Stimulated activated CD4-positive, alpha-beta T cell treated with anti-CD3 and anti-CD28 coated beads, Interleukin-2, amount 100 ng/mL, for 4 hours (primary cell): ENCODE data around the gene DSC1.
"Not testable (repeated sequence)": the region's sequence is repeated elsewhere in the genome, so short reads cannot be mapped to it uniquely, and the experiment has no call there.

Source experiments
- DNase-seq: peaks from one replicate; pipeline ENCODE4 v3.0.0-alpha.2; 2020; ENCODE audit warnings: low read depth

DSC1 gene

DNA sequence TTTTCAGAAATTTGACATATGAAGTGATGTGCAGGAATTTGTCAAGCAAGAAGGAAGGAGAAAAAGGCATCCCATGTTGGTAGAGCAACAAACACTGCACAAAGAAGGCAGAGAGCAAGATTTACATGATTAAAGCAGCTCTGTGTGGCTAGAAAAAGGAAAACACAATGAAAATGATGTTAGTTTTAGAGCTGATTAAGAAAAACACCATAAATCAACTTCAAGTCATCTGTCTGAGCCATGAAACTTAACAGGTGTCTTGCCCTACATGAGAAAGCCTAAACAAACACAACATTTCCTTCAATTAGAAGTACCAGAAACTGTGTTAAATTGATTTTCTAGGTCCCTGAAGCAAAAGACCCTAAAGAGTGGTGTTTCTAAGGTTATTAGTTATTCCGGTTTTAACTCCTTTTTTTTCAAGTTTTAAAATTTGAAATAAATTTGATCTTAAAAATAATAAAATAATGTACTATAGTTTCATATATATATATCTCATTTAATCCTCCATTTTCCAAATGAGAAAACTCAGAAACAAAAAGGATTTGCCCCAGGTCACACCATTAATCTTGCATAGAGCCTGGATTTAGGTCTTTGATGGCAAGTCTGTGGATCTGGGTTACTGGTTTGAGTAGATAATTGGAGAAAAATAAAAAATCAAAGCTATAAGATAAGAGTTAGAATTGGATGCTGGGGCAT is 8.6 kb upstream of the DSC1 start:
- DNase-seq, result no peak

DNA sequence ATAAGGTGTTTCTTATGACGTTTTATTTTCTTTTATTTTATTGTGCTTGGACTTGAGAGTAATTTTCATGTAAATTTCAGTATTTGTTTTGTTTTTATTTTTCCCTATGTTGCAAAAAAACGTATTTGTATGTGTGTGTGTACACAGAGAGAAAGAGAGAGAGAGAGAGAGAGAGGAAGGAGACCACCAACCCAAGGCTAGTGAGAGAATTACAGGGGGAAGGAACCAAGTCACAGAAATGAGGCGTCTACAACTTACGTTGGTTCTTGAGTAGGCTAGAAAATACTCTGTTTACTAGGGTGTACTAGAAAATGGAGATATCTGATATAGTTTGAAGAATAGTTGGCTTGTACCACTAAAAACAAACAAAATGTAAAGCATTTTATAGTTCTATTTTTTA is 7.7 kb upstream of the DSC1 start:
- DNase-seq, result no peak

DNA sequence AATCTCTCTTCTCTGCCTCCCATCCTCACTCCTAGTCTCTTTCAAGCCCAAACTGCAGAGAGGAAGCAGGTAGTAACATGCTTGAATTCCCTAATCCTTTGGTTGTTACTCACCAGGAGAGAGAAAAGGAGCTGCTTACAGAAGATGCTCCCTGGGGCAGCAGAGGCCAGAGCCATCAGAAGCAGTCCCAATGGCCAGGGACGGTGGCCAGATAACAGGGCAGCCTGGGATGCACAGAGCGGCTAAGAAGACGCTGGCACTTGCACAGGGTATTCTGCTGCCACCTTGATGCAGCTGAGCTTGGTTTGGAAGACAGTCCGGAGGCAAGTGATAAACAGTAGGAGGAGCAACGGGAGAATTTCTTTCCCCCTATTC is 250 bp downstream of the DSC1 start:
- no peak for DNase-seq

DNA sequence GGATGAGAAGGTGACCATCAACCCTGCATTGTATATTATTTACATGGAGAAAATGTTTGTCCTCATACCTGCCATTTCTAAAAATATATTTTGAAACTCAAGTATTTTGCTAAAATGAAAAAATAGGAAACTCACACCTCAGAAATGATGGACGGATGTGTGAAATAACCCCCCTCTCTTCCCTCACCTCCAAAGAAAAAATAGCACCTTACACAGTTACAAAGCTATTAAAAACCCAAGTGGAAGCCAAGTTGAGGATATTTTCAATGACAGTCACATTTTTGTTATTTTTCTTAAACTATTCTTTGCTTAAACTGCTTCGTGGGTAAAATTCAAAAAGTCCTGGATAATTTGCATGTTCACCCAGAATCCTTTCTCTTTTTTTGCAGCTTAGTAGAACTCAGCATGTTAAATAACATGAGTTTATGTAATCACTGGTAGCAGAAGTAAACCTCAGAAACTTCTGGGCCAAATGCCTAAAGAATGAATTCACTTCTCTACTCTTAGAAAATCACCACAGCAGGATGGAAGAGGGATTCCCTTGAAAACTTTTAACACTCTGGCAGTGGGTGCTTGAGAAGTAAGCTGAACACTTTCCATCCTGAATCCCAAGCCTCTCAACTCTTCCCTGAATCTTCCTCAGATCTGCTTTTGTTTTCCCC is 768 bp downstream of the DSC1 start:
- no peak for DNase-seq

DNA sequence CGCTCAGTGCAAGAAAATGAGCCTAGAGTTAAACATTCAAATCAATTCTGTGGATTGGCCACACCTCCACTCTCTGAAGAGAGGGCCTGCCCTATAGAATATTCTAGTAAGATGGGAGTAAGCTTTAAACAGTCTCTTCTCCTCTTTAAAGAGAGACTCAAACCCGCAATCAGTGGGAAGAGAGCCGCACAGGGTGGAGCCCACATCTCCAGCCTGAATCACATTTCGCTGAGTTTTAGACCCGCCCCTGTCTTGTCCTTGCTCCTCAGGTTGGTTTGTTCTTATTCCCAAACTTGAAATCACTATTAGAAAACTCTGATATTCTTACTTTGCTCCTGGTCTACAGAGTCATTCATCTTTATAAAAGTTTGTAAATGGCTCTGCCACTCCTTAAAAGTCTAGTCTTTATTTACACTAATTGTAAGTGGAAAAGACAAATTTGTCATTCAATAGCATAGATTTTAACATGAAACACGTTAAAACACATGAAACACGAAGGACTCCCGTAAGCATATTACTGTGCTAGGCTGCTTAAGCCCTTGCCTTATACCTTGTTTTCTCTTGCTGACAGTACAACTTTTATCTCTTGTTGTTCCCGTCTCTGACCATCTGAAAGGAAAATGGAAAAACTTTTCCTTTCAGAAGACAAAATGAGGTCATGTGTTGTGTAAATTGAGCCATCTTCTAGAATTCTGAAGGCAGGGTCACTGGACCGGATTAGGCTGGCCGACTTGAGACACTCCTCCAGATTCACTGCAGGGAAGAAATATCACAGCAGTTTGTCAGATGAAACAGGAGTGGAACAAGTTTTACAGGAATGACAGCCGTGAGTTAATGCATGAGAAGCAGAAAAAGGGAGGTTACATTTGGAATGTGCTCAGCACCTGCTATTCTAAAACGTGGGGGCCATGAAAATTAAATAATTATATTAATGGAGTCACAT is 5.6 kb downstream of the DSC1 start:
- DNase-seq, result no peak

DNA sequence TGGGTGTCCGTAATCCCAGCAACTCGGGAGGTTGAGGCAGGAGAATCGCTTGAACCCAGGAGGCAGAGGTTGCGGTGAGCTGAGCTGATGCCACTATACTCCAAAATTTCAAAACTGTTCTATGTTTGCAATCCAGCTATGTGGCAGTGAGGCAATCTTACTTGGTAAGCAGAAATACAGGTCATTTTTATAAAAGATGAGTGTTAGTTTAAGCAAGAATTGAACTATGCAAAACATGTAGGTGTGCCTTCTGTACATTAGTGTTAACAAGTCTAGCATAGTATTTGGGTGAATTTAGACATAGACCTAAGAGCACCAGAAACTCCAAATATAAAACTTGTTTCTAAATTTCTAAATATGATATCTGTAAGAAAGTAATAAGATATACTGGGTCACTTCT is 7.2 kb downstream of the DSC1 start:
- DNase-seq, result no peak

DNA sequence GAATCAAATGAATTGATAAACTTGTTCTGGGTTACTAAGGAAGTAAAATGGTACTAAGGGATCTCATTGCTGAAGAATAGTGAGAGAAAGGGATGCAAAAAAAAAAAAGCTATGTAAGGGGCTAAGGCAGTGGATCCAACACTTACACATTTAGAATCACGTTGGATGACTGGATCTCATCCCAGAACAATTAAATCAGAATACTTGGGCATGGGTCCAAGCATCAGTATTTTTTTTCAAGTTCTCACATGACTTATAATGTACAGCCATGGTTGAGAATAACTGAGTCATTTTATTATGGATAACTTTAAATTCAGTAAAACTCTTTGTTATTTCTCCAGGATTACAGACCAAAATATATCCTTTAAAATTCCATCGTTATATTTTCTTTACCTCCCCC is 8.5 kb downstream of the DSC1 start:
- no peak for DNase-seq

DNA sequence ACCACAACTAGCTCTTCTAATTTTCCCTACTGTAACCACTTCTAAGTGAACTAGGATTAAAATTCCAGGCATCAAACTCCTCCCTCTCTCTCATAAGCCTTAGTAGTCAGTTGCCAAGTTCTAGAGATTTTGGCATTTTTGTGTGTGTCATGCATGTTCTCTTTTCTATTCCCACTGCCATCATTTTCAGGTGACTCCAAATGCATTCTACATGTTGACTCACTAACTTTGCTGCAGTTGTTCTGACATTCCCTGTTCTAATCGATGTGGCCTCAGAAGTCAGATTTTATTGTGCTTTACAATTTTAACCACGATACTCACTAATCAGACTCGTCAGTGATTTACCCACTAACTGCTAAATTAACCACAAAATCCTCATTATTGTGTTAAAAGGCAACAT is 13.3 kb downstream of the DSC1 start:
- no peak for DNase-seq

DNA sequence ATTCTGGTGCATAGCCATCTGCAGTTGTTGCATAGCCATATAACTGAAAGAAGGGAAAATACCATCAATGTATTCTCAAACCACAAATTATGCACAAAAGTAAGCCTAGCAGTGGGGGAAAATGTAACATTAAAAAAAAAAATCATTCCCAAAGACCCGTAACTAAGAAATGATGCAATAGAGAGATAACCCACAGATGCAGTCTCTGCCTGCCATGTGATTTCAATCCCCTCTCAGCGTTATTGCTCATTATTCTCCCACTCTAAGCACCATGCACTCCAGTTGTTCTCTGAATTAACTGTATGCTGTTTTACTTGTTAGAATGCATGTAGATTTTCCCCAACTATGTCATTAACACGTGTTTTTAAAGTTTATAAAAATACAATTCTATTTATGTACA is 14.1 kb downstream of the DSC1 start:
- DNase-seq, result no peak

DNA sequence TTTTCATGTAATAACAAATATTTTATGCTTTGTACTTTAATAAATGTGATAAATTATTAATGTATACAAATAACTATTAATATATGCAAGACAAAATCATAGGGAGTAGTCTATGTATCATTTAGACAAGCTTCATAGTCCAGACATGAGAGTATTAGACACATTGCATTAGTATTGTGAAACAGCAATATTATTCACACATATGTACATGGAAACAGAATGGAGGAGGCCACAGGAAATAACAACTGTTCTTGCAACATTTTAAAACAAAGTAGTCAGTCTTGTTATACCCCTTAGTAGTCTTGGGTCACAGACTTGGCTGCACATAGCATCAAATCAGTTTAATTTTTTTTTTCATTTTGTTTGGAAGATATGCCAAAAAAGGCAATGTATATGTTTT is 15.8 kb downstream of the DSC1 start:
- no peak for DNase-seq

DNA sequence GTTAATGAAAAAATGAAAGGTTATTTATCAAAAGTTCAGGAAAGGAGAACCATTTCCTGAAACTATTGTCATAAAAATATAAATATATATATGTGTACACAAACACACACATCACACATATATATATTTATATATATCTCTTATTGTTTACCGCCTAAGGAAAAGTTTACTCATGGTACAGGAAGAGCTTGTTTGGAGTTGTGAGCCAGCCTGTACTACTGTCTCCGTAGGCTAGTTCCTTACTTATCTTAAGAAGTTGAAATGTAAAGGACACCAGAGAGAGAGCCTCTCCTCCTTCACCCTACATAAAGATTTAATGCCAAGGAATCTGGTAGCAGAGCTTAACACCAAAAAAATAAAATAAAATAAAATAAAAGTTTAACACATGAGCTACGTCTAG is 19.6 kb downstream of the DSC1 start:
- no peak for DNase-seq

DNA sequence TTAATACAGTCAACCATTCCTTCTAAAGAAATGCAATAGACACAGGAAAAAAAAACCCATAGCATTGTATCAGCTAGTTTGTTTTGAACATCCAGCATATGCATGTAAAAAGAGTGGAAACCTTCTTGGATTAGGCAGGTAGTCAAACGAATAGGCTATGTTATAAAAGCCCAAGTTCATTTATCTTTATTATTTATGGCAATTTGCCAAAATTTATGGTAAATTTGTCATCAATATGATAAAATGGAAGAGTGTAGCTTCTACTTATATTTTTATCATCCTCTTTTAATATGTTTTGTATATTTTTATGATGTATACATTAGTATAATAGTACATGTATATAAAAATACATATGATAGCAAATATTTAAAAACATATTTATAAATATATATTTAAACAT is 23.9 kb downstream of the DSC1 start:
- DNase-seq, result no peak

DNA sequence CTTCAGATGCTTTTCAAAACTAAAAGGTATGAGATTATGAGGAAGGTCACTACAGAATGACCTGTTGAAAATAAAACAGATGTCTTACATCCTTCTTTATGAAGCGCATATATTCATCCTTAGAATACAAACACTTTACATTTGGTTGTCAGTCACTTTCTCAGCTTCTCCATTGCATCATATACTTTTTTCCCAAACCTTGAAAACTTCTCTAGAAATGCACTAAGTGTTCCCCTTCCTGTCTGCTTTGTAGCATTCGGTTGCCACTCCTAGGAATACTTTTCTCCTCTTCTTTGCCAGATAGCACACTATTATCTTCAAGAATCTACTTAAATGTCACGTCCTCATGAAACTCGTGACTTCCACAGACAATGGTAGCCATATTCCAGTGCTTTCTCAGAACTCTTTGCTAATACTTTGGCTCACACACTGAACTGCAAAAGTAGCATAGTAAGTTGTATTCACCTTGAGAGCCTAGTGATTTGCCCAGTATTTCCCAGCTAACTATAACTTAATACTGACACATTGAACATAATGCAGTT is 27.6 kb downstream of the DSC1 start:
- DNase-seq, result no peak

DNA sequence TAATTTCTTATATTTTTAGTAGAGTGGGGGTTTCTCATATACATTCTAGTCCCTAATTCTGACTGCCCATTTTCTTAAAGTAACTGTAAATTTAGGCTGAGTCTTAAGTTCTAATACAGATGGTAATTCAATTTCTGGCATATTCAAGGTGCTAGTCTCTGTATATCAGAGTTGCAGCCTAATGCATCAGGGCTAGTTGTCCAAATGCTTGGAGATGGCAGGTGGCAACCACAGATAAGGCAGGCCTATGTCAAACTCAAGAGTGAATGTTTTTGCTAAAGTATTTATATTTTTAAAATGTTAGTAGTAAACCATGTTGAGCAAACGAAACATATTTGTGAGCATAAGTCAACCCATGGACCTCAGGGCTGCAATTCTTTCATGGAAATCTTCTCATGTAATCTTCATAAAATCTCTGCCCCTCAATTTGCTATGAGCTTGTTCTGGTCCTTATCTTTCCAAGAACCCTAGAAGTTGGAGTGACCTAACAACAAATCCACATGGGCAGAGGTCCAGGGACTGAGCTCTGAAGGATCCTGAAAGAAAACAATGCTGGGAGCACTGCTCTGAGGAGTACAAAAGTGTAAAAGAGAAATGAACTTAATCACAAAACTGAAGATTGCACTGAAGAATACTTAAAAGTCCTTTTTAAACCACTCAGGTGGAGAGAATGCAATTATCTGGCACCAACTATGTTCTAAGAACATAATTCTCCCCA is 33.1 kb downstream of the DSC1 start:
- DNase-seq, result no peak

DNA sequence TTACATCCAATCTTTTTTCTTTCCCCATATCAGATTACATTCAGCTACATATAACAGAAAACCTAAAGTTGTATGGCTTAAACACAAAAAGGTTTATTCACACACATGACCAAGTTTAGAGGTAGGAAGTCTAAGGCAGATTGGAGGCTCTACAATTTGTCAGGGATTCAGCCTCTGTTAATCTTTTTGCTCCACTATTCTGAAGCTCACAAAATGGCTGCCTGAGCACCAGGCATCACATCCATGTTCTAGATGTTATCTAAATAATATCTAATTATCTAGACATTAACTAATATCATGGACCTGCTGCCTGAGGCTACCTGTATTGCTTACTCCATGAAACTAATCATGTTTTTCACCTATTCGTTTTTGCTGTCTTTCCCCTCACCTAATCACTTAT is 36.8 kb downstream of the DSC1 start:
- no peak for DNase-seq

DNA sequence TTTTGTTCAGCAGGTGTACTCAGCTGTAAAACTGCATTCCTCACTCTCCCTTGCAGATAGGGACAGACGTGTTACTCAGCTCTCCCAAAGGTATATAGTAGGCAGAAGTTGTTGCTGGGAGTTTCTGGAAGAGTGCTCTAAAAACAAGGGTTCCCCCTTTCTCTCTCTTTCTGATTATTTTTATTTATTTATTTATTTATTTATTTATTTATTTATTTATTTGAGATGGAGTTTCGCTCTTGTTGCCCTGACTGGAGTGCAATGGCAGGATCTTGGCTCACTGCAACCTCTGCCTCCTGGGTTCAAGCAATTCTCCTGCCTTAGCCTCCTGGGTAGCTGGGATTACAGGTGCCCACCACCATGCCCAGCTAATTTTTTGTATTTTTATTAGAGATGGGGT is 39.5 kb downstream of the DSC1 start:
- DNase-seq, result not testable (repeated sequence)

DNA sequence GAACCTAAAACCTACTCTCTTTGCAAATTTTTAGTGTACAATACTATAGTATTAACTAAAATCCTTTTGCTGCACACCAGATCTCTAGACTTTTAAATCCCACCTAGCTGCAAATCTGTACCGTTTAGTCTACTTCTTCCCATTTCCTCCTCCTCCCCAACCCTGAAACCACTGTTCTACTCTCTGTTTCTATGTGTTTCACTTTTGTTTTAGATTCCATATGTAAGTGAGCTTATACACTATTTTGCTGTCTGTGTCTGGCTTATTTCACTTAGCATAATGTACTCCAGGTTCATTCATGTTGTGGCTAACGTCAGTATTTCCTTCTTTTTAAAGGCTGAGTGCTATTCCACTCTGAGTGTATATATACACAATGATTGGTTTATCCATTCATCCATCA is 42.1 kb downstream of the DSC1 start:
- DNase-seq, result no peak

DNA sequence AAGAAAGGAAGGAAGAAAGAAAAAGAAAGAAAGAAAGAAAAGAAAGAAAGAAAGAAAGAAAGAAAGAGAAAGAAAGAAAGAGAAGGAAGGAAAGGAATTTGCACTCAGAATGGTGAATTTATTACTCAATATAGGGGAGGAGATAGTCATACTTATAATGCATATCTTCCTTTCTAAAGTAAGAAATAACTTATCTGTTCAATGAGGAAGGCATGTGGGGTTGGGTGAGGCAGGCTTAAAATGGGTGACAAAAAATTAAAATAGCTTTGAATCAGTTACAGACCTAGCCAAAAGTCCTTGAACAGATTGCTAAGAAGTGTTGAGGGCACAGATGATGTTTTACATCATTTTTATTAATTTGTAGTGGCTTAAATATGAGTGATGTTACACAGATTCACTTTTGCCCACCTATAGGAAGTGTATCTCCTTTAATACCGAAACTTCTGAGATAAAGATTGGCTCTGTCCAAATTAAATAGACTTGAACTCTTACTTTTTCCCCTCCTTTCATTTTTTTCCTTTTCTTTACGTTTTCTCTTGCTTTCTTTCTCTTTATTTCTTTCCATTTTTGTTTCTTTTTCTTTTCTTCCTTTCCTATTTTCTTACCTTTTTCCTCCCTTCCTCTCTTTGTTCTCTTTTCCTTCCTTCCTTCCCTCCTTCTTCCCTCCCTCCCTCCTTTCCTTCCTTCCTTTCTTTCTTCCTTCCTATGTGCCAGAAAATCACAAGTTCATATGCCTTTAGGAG is 45.6 kb downstream of the DSC1 start:
- no peak for DNase-seq

DNA sequence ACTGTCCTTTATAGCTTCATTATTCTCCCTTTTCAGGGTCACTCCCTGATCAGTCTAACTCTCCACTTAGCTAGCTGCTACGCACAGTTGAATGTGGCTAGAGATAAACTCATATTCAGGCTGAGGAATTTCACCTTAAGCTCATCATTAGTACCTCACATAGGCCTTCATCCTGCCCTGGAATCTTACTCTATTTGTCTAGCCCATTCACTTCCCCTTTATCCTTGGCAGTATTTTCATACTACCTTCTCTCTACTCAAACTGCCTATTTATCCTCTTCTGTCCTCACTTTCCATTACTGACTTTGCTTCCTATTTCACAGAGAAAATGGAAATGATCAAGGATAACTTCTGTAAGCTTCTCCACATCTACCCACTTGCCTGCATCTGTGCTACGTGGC is 49.9 kb downstream of the DSC1 start:
- DNase-seq, result no peak

DNA sequence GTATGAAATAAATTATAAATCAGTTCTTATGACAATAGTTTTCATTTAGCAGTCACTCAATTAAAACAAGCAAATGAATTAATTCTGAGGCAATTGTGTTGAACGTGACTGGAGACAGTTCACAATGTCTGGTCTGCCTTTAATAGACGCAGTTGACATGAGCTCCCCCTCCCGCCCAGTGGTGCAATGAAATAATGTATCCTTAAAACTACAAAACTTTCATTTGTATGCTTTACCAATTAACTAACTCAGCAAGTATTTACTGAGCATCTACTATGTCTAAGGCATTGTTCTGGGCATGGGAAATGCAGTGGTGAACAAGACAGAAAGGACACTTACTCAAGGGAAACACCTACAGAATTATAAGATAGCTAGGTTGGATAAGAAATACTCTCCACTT is 56.9 kb downstream of the DSC1 start:
- DNase-seq, result no peak

DNA sequence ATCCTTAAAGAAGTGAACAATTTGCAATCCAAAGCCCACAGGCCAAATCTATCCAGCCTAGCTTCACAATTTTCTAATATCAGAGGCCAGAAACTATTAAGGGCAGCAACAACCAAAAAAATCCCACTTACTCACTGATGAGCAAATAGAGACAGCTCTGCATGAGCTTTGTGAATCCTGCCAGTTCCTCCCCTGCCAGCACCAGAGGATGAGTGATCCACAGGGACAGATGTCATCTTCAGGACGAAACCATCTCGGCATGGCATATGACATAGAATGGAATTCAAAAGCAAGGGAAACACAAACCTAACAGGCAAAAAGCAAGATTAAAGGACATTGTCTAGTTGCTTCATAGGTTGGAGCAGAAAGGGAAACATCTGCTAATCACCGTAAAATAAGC is 58.2 kb downstream of the DSC1 start:
- no peak for DNase-seq

DNA sequence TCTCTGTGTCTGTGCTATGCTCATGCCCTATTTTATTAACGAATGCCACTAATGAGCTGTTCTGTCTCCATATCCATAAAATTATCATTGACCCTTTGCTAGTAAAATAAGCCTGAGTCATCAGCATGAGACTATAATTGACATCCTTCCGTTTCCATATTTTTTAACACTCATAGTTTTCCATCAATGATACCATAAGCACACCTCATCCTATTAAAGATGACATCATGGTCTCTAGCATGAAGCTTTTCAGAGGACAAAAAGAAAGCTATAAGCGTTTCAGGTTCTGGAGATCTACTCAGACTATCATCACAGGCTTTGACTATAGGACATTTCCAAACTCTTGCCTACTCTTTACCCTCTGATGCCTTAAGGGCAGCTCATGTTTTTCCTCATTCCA is 59.2 kb downstream of the DSC1 start:
- no peak for DNase-seq
